Activated gamma-delta T cell treated with anti-CD3 and anti-CD28 coated beads, Interleukin-2, amount 50 U/mL, for 16 hours (primary cell): ENCODE results near the gene ACAT2.
"Not testable (repeated sequence)": the region's sequence is repeated elsewhere in the genome, so short reads cannot be mapped to it uniquely, and the experiment has no call there.

Experiments
- DNase-seq: peaks from one replicate; pipeline ENCODE4 v3.0.0-alpha.2; 2020; ENCODE audit warnings: low read depth

The ACAT2 gene

GRCh38 chr6:159813781-159814180 is 51.9 kb downstream of the ACAT2 start:
- no peak for DNase-seq

DNA sequence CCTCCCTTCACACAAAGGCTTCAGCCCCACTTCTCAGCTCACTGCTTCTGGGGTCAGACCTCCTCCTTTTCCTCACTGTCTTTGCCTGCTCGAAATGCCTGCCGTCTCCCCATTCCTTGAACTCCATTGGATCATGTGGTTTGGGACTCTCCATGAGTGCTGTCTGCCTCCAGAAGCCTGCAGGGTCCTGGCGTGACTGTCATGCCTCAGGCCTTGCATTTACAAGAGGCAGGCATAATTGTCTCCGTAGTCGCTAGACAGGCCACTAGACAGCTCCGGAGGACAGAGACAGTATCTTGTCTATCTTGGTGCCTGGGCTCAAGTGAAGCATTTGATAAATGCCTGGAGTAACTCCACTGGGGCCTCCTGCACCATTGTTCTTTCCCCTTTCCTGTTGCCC is 53.6 kb downstream of the ACAT2 start:
- no peak for DNase-seq

DNA sequence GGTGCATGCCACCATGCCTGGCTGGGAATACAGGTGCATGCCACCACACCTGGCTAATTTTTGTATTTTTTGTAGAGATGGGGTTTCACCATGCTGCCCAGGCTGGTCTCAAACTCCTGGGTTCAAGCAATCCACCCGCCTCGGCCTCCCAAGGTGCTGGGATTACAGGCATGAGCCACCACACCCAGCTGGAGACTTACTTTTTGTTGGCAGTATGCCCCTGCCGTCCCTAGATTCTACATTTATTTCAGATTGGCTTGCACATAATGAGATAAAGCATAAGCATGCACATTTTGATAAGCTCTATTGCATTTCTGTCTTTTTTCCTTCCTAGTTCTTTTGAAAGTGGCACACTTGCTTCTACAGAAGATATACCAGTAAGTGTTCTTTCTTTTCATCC is 54.9 kb downstream of the ACAT2 start:
- not testable (repeated sequence) for DNase-seq

- DNase-seq: no peak
Observed at GRCh38 chr6:159817951-159818739, 56.3 kb downstream of the ACAT2 start.

GRCh38 chr6:159819098-159819497 is 57.3 kb downstream of the ACAT2 start:
- DNase-seq: no peak

GRCh38 chr6:159819932-159820640 is 58.2 kb downstream of the ACAT2 start:
- no peak for DNase-seq

GRCh38 chr6:159821122-159821521 is 59.3 kb downstream of the ACAT2 start:
- no peak for DNase-seq

DNA sequence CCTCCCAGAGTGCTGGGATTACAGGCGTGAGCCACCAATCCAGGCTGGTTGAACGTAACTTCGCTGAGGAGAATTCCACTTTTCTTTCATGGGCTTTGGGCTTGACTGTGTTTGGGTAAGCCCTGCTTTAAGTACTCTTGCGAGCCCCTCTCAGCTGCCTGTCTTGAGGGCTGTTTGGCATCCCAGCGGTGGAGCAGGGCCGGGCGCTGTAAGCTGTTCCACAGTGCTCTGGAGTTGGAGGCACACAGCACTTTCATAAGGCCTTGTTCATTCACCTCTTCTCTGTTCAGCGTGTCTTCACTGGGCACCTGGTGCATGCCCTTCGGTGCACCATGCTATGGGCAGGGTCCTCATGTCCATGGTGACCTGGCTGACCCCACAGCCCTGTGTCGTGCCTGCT is 59.9 kb downstream of the ACAT2 start:
- no peak for DNase-seq

- no peak for DNase-seq
Observed at GRCh38 chr6:159823953-159824352, 62.1 kb downstream of the ACAT2 start.

GRCh38 chr6:159824690-159825089 is 62.8 kb downstream of the ACAT2 start:
- not testable (repeated sequence) for DNase-seq

DNA sequence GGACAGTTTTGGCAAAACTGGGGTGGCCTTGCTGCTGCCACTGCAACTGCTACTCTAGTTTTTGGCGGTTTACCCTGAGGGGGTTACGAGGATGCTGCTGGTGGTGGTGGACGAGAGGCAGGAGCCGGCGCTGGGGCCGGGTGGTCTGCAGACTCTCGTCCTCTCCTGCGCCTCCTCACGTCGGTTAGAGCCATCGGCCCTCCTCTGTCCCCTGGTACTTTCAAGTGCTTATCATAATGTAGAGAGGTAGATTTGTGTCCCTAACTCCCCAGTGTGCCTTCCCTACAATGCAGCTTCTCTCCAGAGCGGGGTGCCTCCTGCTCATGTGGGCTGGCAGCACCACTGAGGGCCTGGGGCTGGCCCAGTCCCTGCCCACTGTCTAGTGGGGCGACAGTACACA is 64.2 kb downstream of the ACAT2 start:
- DNase-seq: no peak

DNA sequence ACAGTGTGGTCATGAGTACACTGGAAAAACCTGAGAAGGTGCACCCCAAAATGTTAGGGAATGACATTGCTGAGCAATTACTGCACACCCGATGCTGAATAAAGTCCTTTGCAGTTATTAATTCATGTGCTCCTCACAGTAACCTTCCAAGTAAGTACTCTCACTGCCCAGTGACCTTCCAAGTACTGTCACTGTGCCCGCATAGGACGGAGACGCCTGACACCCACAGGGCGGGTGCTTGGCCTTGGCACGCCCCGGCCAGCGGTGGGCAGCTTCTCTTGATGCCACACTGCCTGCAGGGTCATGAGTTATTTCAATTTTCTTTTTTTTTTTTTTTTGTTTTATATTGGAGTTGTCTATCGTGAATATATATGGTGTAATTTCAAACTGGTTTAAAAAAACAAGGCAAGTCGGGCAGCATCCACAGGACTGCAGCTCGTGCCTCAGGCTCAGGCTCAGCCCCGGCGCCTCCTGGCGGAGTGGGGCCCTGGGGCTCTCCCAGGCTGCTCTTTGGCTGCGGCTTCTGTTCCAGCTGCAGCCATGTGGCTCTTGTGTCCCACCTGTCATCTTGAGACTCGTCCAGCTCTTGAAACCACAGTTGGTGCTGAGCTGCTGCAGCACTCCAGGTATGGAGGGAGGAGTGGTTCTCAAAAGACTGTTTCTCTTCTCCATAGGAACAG is 65.3 kb downstream of the ACAT2 start:
- DNase-seq: no peak

GRCh38 chr6:159828074-159828473 is 66.2 kb downstream of the ACAT2 start:
- no peak for DNase-seq
